MCF 10A (cell line): Measurements from ENCODE around the gene POLA1. TPM values are rescaled to one million over a fixed set of nuclear protein-coding genes. Genes with fewer than 3 reads are reported as not detected.

Experiments used
- BruUV-seq: library from RNA; stranded (reverse); fragments of 400-500 nt; replicated peaks from 2 replicates; lab custom pipeline; 2021; lab: Mats Ljungman, UMichigan
- CTCF ChIA-PET: fragments of 300-600 bp; sonication (Branson Sonifier 250); formaldehyde crosslinking; extraction: SDS; loops from one replicate; lab custom pipeline; 2021; ENCODE audit warnings: antibody characterized with exemption, inconsistent platforms; lab: Yijun Ruan, JAX
- POLR2A ChIA-PET: fragments of 300-600, 350-650 bp; sonication (Branson Sonifier 250); formaldehyde crosslinking; extraction: SDS; loops from one replicate; lab custom pipeline; 2020; ENCODE audit warnings: antibody characterized with exemption, inconsistent platforms; lab: Yijun Ruan, JAX
- DNase-seq: peaks from one replicate; pipeline ENCODE4 v3.0.0-alpha.2; 2018; ENCODE audit not compliant: unreplicated experiment
- H3K27ac Mint-ChIP-seq: one replicate; pipeline ENCODE4 v1.8.0; 2022; ENCODE audit warnings: mild to moderate bottlenecking, low read depth, mixed read lengths; ENCODE audit not compliant: unreplicated experiment
- H3K27me3 Mint-ChIP-seq: one replicate; pipeline ENCODE4 v1.8.0; 2022; ENCODE audit warnings: mixed read lengths; ENCODE audit not compliant: insufficient read depth, unreplicated experiment
- H3K36me3 Mint-ChIP-seq: one replicate; pipeline ENCODE4 v1.8.0; 2022; ENCODE audit warnings: mild to moderate bottlenecking, moderate library complexity, mixed read lengths; ENCODE audit not compliant: insufficient read depth, unreplicated experiment
- H3K4me1 Mint-ChIP-seq: one replicate; pipeline ENCODE4 v1.8.0; 2022; ENCODE audit warnings: mixed read lengths; ENCODE audit not compliant: insufficient read depth, unreplicated experiment
- H3K4me3 Mint-ChIP-seq: one replicate; pipeline ENCODE4 v1.8.0; 2022; ENCODE audit warnings: mild to moderate bottlenecking, moderate library complexity, mixed read lengths; ENCODE audit not compliant: unreplicated experiment
- H3K9me3 Mint-ChIP-seq: one replicate; pipeline ENCODE4 v1.8.0; 2022; ENCODE audit warnings: mixed read lengths; ENCODE audit not compliant: unreplicated experiment
- CTCF ChIP-seq: fragments of 200-600 bp; IDR thresholded peaks from one replicate; pipeline ENCODE4 v1.8.0; 2022; ENCODE audit warnings: antibody characterized with exemption, mild to moderate bottlenecking; ENCODE audit not compliant: unreplicated experiment
- intact Hi-C: fragments of 100-400 bp; cut with micrococcal nuclease; formaldehyde crosslinking; loops from 2 replicates; pipeline ENCODE4 v1.14.1; 2022
- total RNA-seq: library from RNA; stranded (reverse); gene quantifications from 2 replicates; pipeline ENCODE4 v1.2.3, GENCODE V29; 2022

Gene POLA1
- total RNA-seq, 1 experiment from 2014 or later = 9.8 TPM

- H3K27me3 Mint-ChIP-seq = no peaks in the 10 kb centered on the region
- H3K4me1 Mint-ChIP-seq = no peaks in the 10 kb centered on the region
- DNase-seq = no peak
- no peak overlapping the region for H3K4me3 Mint-ChIP-seq
- intact Hi-C loops = no loop called here
- H3K27ac Mint-ChIP-seq = no peak overlapping the region
- no TSS peak for BruUV-seq
- ChIA-PET CTCF (interaction anchor here (0.7 kb wide), 2 partner anchors 12 to 50 kb away, joined by 3 to 6 read pairs; no protein-coding TSS in a partner anchor), POLR2A (interaction anchor here (0.5 kb wide), 1 partner anchor 70 kb away, joined by 3 read pairs; no protein-coding TSS in a partner anchor)
- no peak for TF ChIP-seq CTCF
- H3K36me3 Mint-ChIP-seq = no peaks in the 10 kb centered on the region
- H3K9me3 Mint-ChIP-seq = peaks cover 5% of the 10 kb centered on the region
Measured at GRCh38 chrX:25006586-25007058, 312.9 kb downstream of the POLA1 start.

GRCh38 chrX:25007059-25008053 is 313.6 kb downstream of the POLA1 start:
- intact Hi-C loops = no loop called here
- H3K9me3 Mint-ChIP-seq = peaks cover 5% of the 10 kb centered on the region
- H3K4me3 Mint-ChIP-seq = no peak overlapping the region
- H3K36me3 Mint-ChIP-seq = no peaks in the 10 kb centered on the region
- H3K27me3 Mint-ChIP-seq = no peaks in the 10 kb centered on the region
- DNase-seq = no peak
- no peak overlapping the region for H3K27ac Mint-ChIP-seq
- ChIA-PET POLR2A (no interaction called here), CTCF (interaction anchor here (0.7 to 1.0 kb wide), 2 partner anchors 12 to 172 kb away, joined by 3 read pairs; no protein-coding TSS in a partner anchor)
- no peaks in the 10 kb centered on the region for H3K4me1 Mint-ChIP-seq
- BruUV-seq = no TSS peak
- no peak for TF ChIP-seq CTCF

DNA sequence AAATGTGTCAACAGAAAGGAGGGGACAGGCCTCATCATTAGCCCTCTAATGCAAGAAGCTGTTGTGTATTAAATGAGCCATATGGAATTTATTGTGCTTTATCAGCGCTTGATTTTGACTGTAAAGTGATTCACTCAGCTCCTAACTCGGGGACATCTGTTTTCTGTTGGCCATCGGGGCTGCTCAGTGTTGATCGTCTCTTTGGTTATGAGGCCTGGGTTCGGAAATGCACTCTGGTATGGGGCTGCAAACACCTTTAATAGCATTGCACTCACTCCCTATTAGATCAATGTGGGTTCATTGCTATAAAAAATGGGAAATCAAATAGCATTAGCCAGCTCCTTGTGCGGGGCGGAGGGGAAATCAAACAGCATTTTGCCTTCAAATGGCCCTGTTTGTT is 315.7 kb downstream of the POLA1 start:
- ChIA-PET POLR2A (no interaction called here), CTCF (no interaction called here)
- TF ChIP-seq CTCF = no peak
- Mint-ChIP-seq H3K36me3 (no peaks in the 10 kb centered on the region), H3K27me3 (peaks cover 11% of the 10 kb centered on the region), H3K9me3 (no peaks in the 10 kb centered on the region), H3K4me3 (no peak overlapping the region), H3K4me1 (no peaks in the 10 kb centered on the region), H3K27ac (no peak overlapping the region)
- intact Hi-C loops = no loop called here
- DNase-seq = no peak
- no TSS peak for BruUV-seq
